ENCODE data around the gene UBE2V1.
A peak's percentile ranks its signal among the peaks of the same experiment; 100 is the strongest.
"Not testable (repeated sequence)": the region's sequence is repeated elsewhere in the genome, so short reads cannot be mapped to it uniquely, and the experiment has no call there.

UBE2V1 gene

GRCh38 chr20:50067018-50067417 lies 45.9 kb downstream of the UBE2V1 start:
- H3K9ac ChIP-seq (ENCODE audit: insufficient read length, low read depth), result peak overlapping the region; percentile 12
- H3K36me3 ChIP-seq (ENCODE audit: insufficient read depth, insufficient read length, low read length), result no peaks in the 10 kb centered on the region
- H3K9me3 ChIP-seq (ENCODE audit: insufficient read depth, low read length), result no peaks in the 10 kb centered on the region
- no peak for DNase-seq (ENCODE audit: low read depth, low spot score)
- no peak overlapping the region for H3K4me3 ChIP-seq (ENCODE audit: insufficient read length, low read depth)
- no peaks in the 10 kb centered on the region for H3K27me3 ChIP-seq (ENCODE audit: insufficient read depth, insufficient read length)
- peaks cover 12% of the 10 kb centered on the region for H3K4me1 ChIP-seq (ENCODE audit: insufficient read depth, insufficient read length)
- TF ChIP-seq ZNF274 (IDR thresholded peaks at IDR 0.05; ENCODE audit: low read depth, low read length), result no peak
- TF ChIP-seq YY1 (IDR thresholded peaks at IDR 0.05; ENCODE audit: insufficient read depth, insufficient read length), result no peak
- TF ChIP-seq SUZ12 (IDR thresholded peaks at IDR 0.05; ENCODE audit: extremely low read depth, insufficient read depth, insufficient read length), result no peak

DNA sequence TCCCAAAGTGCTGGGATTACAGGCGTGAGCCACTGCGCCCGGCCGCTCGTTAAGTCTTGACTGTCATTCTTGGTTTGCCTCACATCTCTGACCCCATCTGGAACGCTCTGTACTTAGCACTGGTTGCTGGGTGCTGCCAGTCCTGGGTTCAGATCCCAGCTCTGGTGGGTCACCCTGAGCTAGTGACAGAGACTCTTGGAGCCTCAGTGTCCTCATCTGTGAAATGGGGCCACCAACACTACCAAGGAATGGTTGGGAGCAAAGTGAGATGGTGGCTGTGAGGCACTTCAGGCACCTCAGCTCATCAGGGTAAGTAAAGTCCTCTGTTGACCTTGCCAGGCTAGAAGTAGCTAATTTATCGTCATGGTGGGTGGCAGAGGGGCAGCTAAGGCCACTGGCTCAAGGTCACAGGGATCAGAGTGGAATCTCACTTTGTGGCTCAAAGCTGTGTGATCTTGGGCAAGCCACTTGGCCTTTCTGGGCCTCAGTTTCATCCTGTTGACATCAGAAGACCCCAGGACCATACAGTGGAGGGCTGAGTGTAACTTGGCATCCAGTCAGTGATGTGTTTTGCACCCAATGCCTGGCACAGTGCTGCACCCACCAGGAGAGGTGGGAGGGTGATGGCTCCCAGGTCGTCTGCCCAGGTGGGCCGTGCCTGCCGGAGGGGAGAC lies 46.7 kb downstream of the UBE2V1 start:
- H3K27me3 ChIP-seq (ENCODE audit: insufficient read depth, insufficient read length), result no peaks in the 10 kb centered on the region
- no peak for DNase-seq (ENCODE audit: low read depth, low spot score)
- no peaks in the 10 kb centered on the region for H3K9me3 ChIP-seq (ENCODE audit: insufficient read depth, low read length)
- H3K9ac ChIP-seq (ENCODE audit: insufficient read length, low read depth), result peak overlapping the region; percentile 12
- TF ChIP-seq YY1 (IDR thresholded peaks at IDR 0.05; ENCODE audit: insufficient read depth, insufficient read length) (no peak), SUZ12 (IDR thresholded peaks at IDR 0.05; ENCODE audit: extremely low read depth, insufficient read depth, insufficient read length) (no peak), ZNF274 (IDR thresholded peaks at IDR 0.05; ENCODE audit: low read depth, low read length) (no peak)
- peaks cover 12% of the 10 kb centered on the region for H3K4me1 ChIP-seq (ENCODE audit: insufficient read depth, insufficient read length)
- H3K36me3 ChIP-seq (ENCODE audit: insufficient read depth, insufficient read length, low read length), result no peaks in the 10 kb centered on the region
- no peak overlapping the region for H3K4me3 ChIP-seq (ENCODE audit: insufficient read length, low read depth)

GRCh38 chr20:50065325-50065615 lies 47.7 kb downstream of the UBE2V1 start:
- H3K4me3 ChIP-seq (ENCODE audit: insufficient read length, low read depth), result no peak overlapping the region
- no peak for DNase-seq (ENCODE audit: low read depth, low spot score)
- no peaks in the 10 kb centered on the region for H3K36me3 ChIP-seq (ENCODE audit: insufficient read depth, insufficient read length, low read length)
- no peaks in the 10 kb centered on the region for H3K27me3 ChIP-seq (ENCODE audit: insufficient read depth, insufficient read length)
- no peaks in the 10 kb centered on the region for H3K9me3 ChIP-seq (ENCODE audit: insufficient read depth, low read length)
- no peak overlapping the region for H3K9ac ChIP-seq (ENCODE audit: insufficient read length, low read depth)
- peaks cover 12% of the 10 kb centered on the region for H3K4me1 ChIP-seq (ENCODE audit: insufficient read depth, insufficient read length)
- TF ChIP-seq ZNF274 (IDR thresholded peaks at IDR 0.05; ENCODE audit: low read depth, low read length) (no peak), SUZ12 (IDR thresholded peaks at IDR 0.05; ENCODE audit: extremely low read depth, insufficient read depth, insufficient read length) (no peak), YY1 (IDR thresholded peaks at IDR 0.05; ENCODE audit: insufficient read depth, insufficient read length) (no peak)

DNA sequence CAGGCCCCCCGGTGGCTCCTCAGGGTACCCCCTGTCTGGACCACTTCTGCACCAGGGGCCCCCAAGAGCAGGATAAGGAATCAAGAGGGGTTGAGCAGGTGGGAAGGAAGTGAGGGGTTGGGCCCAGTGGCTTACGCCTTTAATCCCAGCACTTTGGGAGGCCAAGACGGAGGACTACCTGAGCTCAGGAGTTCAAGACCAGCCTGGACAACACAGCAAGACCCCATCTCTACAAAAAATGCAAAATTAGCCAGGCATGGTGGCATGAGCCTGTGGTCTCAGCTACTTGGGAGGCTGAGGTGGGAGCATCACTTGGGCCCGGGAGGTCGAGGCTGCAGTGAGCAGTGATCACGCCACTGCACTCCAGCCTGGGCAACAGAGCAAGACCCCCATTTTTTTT lies 49.2 kb downstream of the UBE2V1 start:
- not testable (repeated sequence) for H3K36me3 ChIP-seq (ENCODE audit: insufficient read depth, insufficient read length, low read length); H3K9ac ChIP-seq (ENCODE audit: insufficient read length, low read depth); DNase-seq (ENCODE audit: low read depth, low spot score); H3K4me3 ChIP-seq (ENCODE audit: insufficient read length, low read depth); H3K9me3 ChIP-seq (ENCODE audit: insufficient read depth, low read length); H3K27me3 ChIP-seq (ENCODE audit: insufficient read depth, insufficient read length)
- H3K4me1 ChIP-seq (ENCODE audit: insufficient read depth, insufficient read length), result peaks cover 10% of the 10 kb centered on the region

GRCh38 chr20:50062006-50062838 lies 50.7 kb downstream of the UBE2V1 start:
- no peak for DNase-seq (ENCODE audit: low read depth, low spot score)

GRCh38 chr20:50061151-50062005 lies 51.6 kb downstream of the UBE2V1 start:
- Histone ChIP-seq H3K27me3 (ENCODE audit: insufficient read depth, insufficient read length) (no peaks in the 10 kb centered on the region), H3K9ac (ENCODE audit: insufficient read length, low read depth) (no peak overlapping the region), H3K36me3 (ENCODE audit: insufficient read depth, insufficient read length, low read length) (no peaks in the 10 kb centered on the region), H3K4me1 (ENCODE audit: insufficient read depth, insufficient read length) (peaks cover 8% of the 10 kb centered on the region), H3K4me3 (ENCODE audit: insufficient read length, low read depth) (no peak overlapping the region), H3K9me3 (ENCODE audit: insufficient read depth, low read length) (no peaks in the 10 kb centered on the region)
- DNase-seq (ENCODE audit: low read depth, low spot score), result no peak
- TF ChIP-seq YY1 (IDR thresholded peaks at IDR 0.05; ENCODE audit: insufficient read depth, insufficient read length), result no peak

More at GRCh38 chr20:50062006-50062838, 50.7 kb downstream of the UBE2V1 start:
- H3K4me3 ChIP-seq (ENCODE audit: insufficient read length, low read depth), result no peak overlapping the region
- H3K9me3 ChIP-seq (ENCODE audit: insufficient read depth, low read length), result no peaks in the 10 kb centered on the region
- no peak overlapping the region for H3K9ac ChIP-seq (ENCODE audit: insufficient read length, low read depth)
- no peaks in the 10 kb centered on the region for H3K36me3 ChIP-seq (ENCODE audit: insufficient read depth, insufficient read length, low read length)
- no peak for TF ChIP-seq YY1 (IDR thresholded peaks at IDR 0.05; ENCODE audit: insufficient read depth, insufficient read length)
- TF ChIP-seq SUZ12 (IDR thresholded peaks at IDR 0.05; ENCODE audit: extremely low read depth, insufficient read depth, insufficient read length), result no peak
- H3K4me1 ChIP-seq (ENCODE audit: insufficient read depth, insufficient read length), result peaks cover 8% of the 10 kb centered on the region
- H3K27me3 ChIP-seq (ENCODE audit: insufficient read depth, insufficient read length), result no peaks in the 10 kb centered on the region

GRCh38 chr20:50058662-50059402 lies 54.1 kb downstream of the UBE2V1 start:
- Histone ChIP-seq H3K4me1 (ENCODE audit: insufficient read depth, insufficient read length) (peaks cover 8% of the 10 kb centered on the region), H3K27me3 (ENCODE audit: insufficient read depth, insufficient read length) (no peaks in the 10 kb centered on the region), H3K9me3 (ENCODE audit: insufficient read depth, low read length) (no peaks in the 10 kb centered on the region), H3K9ac (ENCODE audit: insufficient read length, low read depth) (no peak overlapping the region), H3K4me3 (ENCODE audit: insufficient read length, low read depth) (no peak overlapping the region), H3K36me3 (ENCODE audit: insufficient read depth, insufficient read length, low read length) (no peaks in the 10 kb centered on the region)
- TF ChIP-seq ZNF274 (IDR thresholded peaks at IDR 0.05; ENCODE audit: low read depth, low read length), result no peak
- TF ChIP-seq SUZ12 (IDR thresholded peaks at IDR 0.05; ENCODE audit: extremely low read depth, insufficient read depth, insufficient read length), result no peak
- TF ChIP-seq YY1 (IDR thresholded peaks at IDR 0.05; ENCODE audit: insufficient read depth, insufficient read length), result no peak
- DNase-seq (ENCODE audit: low read depth, low spot score), result no peak

All from NT2/D1 (cell line).